Activated CD4-positive, alpha-beta T cell treated with anti-CD3 and anti-CD28 coated beads for 36 hours (primary cell): ENCODE results near the gene CDK5RAP2. TPM values are rescaled to one million over a fixed set of nuclear protein-coding genes. Genes with fewer than 3 reads are reported as not detected.

ENCODE experiments used
- ATAC-seq: fragments of 200-7000 bp; cut with Tn5 transposase; one replicate; pipeline ENCODE4 v1.10.0; 2021; ENCODE audit warnings: mild to moderate bottlenecking, moderate library complexity
- CTCF ChIA-PET: fragments of 350-600 bp; sonication (Branson Sonifier 250); formaldehyde crosslinking; loops from one replicate; lab custom pipeline; 2021; ENCODE audit warnings: antibody characterized with exemption; lab: Charles Lee
- POLR2A ChIA-PET: fragments of 350-600 bp; sonication (Branson Sonifier 250); formaldehyde crosslinking; loops from one replicate; lab custom pipeline; 2021; ENCODE audit warnings: antibody characterized with exemption, inconsistent platforms; lab: Charles Lee
- DNase-seq: peaks from one replicate; pipeline ENCODE4 v3.0.0-alpha.2; 2020
- H3K27ac Mint-ChIP-seq: one replicate; pipeline ENCODE4 v1.8.0; 2021; ENCODE audit warnings: mixed read lengths
- H3K27me3 Mint-ChIP-seq: one replicate; pipeline ENCODE4 v1.8.0; 2021; ENCODE audit warnings: mixed read lengths
- H3K36me3 Mint-ChIP-seq: one replicate; pipeline ENCODE4 v1.8.0; 2021; ENCODE audit warnings: low read depth, mixed read lengths
- H3K4me1 Mint-ChIP-seq: one replicate; pipeline ENCODE4 v1.8.0; 2021; ENCODE audit warnings: mixed read lengths
- H3K4me3 Mint-ChIP-seq: one replicate; pipeline ENCODE4 v1.8.0; 2021; ENCODE audit warnings: mild to moderate bottlenecking, moderate library complexity, mixed read lengths
- H3K9me3 Mint-ChIP-seq: one replicate; pipeline ENCODE4 v1.8.0; 2021; ENCODE audit warnings: low read depth, mixed read lengths
- intact Hi-C, 2 experiments: fragments of 100-400 bp; cut with DNase I in 1 of 2; cut with micrococcal nuclease in 1 of 2; formaldehyde crosslinking; loops; one replicate each; pipeline versions ENCODE4 v1.14.2 to v1.15.1; 2022 to 2024; cut with DNase I, micrococcal nuclease
- total RNA-seq, 2 experiments: library from RNA; stranded (reverse); gene quantifications; one replicate each; pipeline ENCODE4 v1.2.3, GENCODE V29; 2021

The CDK5RAP2 gene
- total RNA-seq, 2 experiments from 2014 or later: 68.8 to 85.8 TPM

DNA sequence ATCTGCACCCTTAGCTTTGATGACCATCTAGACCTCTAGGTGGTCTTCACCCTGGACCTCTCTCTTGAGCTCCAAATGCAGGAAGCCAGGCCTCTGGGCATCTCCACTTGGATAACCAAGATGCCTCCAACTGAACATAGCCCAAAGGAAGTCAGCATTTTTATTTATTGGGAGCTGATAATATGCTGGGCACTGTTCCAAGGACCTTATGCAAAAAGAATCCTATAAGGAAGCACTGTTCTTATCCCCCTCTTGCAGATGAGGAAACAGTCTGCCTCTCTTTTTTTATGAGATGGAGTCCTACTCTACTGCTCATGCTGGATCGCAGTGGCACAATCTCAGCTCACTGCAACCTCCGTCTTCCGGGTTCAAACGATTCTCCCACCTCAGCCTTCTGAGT is 219.9 kb downstream of the CDK5RAP2 start:
- Mint-ChIP-seq H3K27me3 (no peaks in the 10 kb centered on the region), H3K27ac (no peak overlapping the region), H3K4me3 (no peak overlapping the region), H3K36me3 (no peaks in the 10 kb centered on the region), H3K4me1 (no peaks in the 10 kb centered on the region), H3K9me3 (peaks cover 4% of the 10 kb centered on the region)
- CTCF ChIA-PET: no interaction called here
- no peak for DNase-seq
- POLR2A ChIA-PET: no interaction called here
- intact Hi-C loops: no loop called here
- no peak for ATAC-seq

DNA sequence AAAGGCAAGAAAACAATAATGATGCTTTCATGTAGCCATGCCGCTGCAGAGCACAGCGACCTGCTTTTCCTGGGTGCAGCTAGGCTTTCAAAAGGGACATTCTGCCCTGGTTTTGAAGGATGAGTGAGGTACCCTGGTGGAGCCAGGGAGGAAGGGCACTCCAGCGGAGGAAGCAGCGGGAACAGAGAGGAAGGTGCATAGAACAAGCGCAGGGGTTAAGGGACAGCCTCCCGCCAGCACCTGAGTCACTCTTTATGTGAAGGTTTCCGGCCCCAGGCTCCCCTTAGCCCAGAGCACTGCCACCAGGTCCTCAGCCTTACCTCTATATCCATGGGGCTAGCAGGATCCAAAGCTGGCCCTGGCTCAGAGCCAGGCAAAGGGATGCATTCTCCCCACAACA is 221.1 kb downstream of the CDK5RAP2 start:
- CTCF ChIA-PET: no interaction called here

DNA sequence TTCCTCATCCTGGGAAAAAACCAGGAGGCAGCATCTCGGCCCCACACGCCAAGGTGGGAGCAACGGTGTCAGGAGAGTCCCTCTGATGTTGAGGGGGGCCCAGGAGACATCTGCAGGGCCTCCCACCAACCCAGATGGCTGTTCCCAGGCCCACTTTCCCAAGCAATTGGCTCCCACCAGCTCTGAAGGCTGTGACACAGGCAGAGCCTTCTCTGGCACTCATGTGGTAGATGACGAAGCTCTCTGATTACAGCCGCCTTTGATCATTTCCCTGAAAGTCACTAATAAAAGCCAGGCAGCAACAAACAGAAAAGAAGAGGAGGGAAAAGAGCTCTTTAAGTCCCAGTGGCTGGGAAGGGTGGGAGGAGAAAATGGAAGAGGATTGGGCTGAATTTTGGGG is 226.5 kb downstream of the CDK5RAP2 start:
- Mint-ChIP-seq H3K27ac (no peak overlapping the region), H3K27me3 (no peaks in the 10 kb centered on the region), H3K4me1 (no peaks in the 10 kb centered on the region), H3K4me3 (no peak overlapping the region), H3K36me3 (no peaks in the 10 kb centered on the region), H3K9me3 (peaks cover 4% of the 10 kb centered on the region)
- ATAC-seq: no peak
- intact Hi-C loops: no loop called here
- ChIA-PET CTCF (interaction anchor here (0.8 to 1.2 kb wide), 2 partner anchors 437 to 798 kb away, joined by 3 read pairs; no protein-coding TSS in a partner anchor), POLR2A (no interaction called here)
- no peak for DNase-seq

More for the DNA sequence above, 221.1 kb downstream of the CDK5RAP2 start:
- H3K27me3 Mint-ChIP-seq: no peaks in the 10 kb centered on the region
- no peak overlapping the region for H3K4me3 Mint-ChIP-seq
- H3K4me1 Mint-ChIP-seq: no peaks in the 10 kb centered on the region
- POLR2A ChIA-PET: no interaction called here
- no peaks in the 10 kb centered on the region for H3K36me3 Mint-ChIP-seq
- intact Hi-C loops: no loop called here
- DNase-seq (no peak), ATAC-seq (no peak)
- peaks cover 4% of the 10 kb centered on the region for H3K9me3 Mint-ChIP-seq
- no peak overlapping the region for H3K27ac Mint-ChIP-seq

DNA sequence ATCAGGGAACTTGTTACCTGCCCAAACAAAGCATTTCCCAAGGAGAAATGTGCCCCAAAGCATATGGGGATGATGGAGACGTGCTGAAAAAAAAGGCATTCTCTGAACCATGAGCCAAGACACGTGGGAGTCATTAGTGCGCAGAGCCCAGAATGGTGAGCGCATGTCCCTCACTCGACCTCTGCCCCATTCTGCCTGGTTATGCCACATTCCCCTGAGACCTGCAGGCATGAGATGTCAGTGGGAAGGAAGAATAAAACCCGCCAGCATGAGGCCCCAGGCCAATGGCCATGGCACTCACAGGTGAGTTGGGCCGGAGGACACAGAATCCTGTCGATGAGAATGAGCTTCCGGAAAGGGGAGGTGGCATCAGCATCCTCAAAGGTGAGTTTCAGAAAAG is 228.9 kb downstream of the CDK5RAP2 start:
- no peaks in the 10 kb centered on the region for H3K36me3 Mint-ChIP-seq
- H3K4me3 Mint-ChIP-seq: no peak overlapping the region
- intact Hi-C loops: no loop called here
- H3K27ac Mint-ChIP-seq: no peak overlapping the region
- ATAC-seq: no peak
- ChIA-PET POLR2A (no interaction called here), CTCF (no interaction called here)
- no peaks in the 10 kb centered on the region for H3K9me3 Mint-ChIP-seq
- H3K27me3 Mint-ChIP-seq: no peaks in the 10 kb centered on the region
- no peak for DNase-seq
- no peaks in the 10 kb centered on the region for H3K4me1 Mint-ChIP-seq

DNA sequence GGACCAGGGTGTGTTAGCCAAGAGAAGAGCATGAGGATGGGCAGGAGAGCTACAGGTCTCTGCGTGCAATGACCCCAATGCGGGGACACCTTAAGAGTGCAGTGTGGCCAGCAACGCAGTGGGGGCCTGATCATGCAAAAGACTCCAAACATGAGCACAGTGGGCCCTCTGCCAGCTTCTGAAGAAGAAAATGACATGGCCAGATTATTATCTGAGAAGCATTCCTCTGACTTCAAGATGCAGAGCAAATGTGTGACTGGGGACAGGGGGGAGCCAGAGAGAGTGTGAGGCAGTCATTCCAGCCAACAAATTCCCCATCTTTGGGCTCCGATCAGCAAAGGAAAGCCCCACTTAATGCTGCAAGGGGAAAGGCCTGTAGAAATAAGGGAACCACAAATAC is 229.4 kb downstream of the CDK5RAP2 start:
- Mint-ChIP-seq H3K4me1 (no peaks in the 10 kb centered on the region), H3K27ac (no peak overlapping the region), H3K36me3 (no peaks in the 10 kb centered on the region), H3K27me3 (no peaks in the 10 kb centered on the region), H3K9me3 (no peaks in the 10 kb centered on the region), H3K4me3 (no peak overlapping the region)
- no peak for DNase-seq
- no peak for ATAC-seq
- ChIA-PET POLR2A (no interaction called here), CTCF (no interaction called here)
- intact Hi-C loops: no loop called here

DNA sequence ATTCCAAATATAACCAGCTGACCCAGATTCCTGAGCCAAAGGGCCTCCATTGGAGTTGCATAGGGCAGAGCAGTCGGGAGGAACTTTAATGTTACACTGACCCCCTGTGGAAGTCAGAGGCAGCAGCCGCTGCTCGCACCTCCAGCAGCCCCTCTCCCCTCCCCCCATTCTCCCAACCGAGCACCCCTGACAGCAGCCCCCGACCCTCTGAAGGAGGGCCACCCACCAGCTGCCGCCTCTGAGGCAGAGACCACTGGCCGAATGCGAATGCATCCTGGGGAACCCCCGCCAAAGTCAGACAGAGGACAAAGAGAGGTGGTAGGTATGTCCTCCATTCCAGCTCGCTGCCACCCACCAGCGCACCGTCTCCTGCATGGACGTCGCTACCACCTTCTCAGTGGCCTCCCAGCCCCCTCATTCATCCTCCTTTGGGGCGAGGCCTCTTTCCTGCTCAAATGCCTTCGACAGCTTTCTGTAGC is 231.0 kb downstream of the CDK5RAP2 start:
- intact Hi-C loops: loop anchor here (1.0 to 10.0 kb wide), 4 partner anchors 388 to 974 kb away; no protein-coding TSS in a partner anchor
- ChIA-PET POLR2A (no interaction called here), CTCF (no interaction called here)
- ATAC-seq: peak; percentile 36
- Mint-ChIP-seq H3K27ac (no peak overlapping the region), H3K27me3 (no peaks in the 10 kb centered on the region), H3K36me3 (no peaks in the 10 kb centered on the region), H3K9me3 (no peaks in the 10 kb centered on the region), H3K4me3 (no peak overlapping the region), H3K4me1 (peaks cover 3% of the 10 kb centered on the region)
- DNase-seq: peak; percentile 51

DNA sequence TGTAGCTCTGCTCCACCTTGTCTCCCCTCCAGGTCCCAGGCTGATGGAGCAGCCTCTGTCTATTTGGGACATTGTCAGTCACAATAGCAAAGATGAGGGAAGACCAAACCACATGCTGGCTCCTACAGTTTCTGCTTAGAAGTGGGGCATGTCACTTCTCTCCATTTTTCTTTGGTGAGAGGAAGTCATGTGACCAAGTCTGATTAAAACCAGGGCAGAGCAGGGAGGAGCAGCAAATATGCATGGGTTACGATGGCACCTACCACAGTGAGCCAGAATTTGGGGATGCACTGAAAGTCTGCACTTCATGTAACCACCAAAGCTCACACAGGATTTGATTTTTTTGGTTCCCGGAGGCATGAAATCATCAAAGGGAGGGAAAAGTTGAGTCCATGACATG is 234.6 kb downstream of the CDK5RAP2 start:
- peak; percentile 63 for ATAC-seq
- no peak overlapping the region for H3K4me3 Mint-ChIP-seq
- no peaks in the 10 kb centered on the region for H3K9me3 Mint-ChIP-seq
- intact Hi-C loops: loop anchor here (5.0 to 10.0 kb wide), 2 partner anchors 788 to 971 kb away; no protein-coding TSS in a partner anchor
- CTCF ChIA-PET: no interaction called here
- POLR2A ChIA-PET: no interaction called here
- H3K27me3 Mint-ChIP-seq: peaks cover 2% of the 10 kb centered on the region
- no peak overlapping the region for H3K27ac Mint-ChIP-seq
- H3K36me3 Mint-ChIP-seq: no peaks in the 10 kb centered on the region
- H3K4me1 Mint-ChIP-seq: peaks cover 3% of the 10 kb centered on the region
- no peak for DNase-seq

DNA sequence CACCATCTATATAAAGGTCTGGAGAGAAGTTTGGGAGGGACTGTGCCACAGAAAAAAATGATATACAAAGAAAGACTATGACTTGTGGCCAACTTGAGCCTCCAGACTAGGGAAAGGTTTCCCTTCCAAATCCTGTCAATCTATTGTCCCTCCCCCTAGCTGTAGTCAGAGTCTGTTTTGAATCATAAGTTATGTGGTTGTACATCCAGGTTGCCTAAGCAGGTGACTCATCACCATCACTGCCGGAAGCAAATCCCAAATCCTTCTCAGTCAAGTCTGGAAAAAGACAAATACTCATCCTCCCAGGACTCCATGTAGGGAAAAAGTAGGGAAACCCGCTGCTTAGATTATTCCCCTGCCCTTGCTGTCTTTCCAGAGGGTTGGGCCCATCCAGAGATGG is 235.7 kb downstream of the CDK5RAP2 start:
- Mint-ChIP-seq H3K9me3 (no peaks in the 10 kb centered on the region), H3K36me3 (no peaks in the 10 kb centered on the region), H3K27ac (no peak overlapping the region), H3K4me1 (peaks cover 3% of the 10 kb centered on the region), H3K4me3 (no peak overlapping the region), H3K27me3 (peaks cover 2% of the 10 kb centered on the region)
- DNase-seq (no peak), ATAC-seq (no peak)
- intact Hi-C loops: loop anchor here in 1 of 2 experiments (10.0 kb wide), 1 partner anchor 969 kb away; no protein-coding TSS in a partner anchor
- POLR2A ChIA-PET: no interaction called here
- CTCF ChIA-PET: no interaction called here

DNA sequence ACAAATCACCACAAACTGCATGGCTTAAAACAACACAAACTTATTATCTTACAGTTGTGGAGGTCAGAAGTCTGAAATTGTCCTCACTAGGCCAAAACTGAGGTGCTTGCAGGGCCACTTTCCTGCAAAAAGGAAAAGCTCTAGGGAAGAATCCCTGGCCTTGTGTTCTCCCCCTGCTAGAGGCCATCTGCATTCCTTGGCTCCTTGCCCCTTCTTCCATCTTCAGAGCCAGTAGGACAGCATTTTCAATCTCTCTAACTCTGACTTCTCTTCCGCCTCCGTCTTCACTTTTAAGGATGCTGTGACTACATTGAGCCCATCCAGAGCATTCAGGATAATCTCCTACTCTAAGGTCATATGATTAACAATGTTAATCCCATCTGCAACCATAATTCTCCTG is 236.6 kb downstream of the CDK5RAP2 start:
- Mint-ChIP-seq H3K36me3 (no peaks in the 10 kb centered on the region), H3K9me3 (no peaks in the 10 kb centered on the region), H3K27ac (no peak overlapping the region), H3K27me3 (peaks cover 2% of the 10 kb centered on the region), H3K4me1 (peaks cover 3% of the 10 kb centered on the region), H3K4me3 (no peak overlapping the region)
- ATAC-seq (no peak), DNase-seq (no peak)
- ChIA-PET POLR2A (no interaction called here), CTCF (no interaction called here)
- intact Hi-C loops: loop anchor here in 1 of 2 experiments (10.0 kb wide), 1 partner anchor 969 kb away; no protein-coding TSS in a partner anchor

Other genes starting within 250 kb of the CDK5RAP2 start
- gene MEGF9, start 134.3 kb upstream of the CDK5RAP2 start, total RNA-seq: 1 to 10 TPM; 3.3 to 3.6 TPM
- 10 to 100 TPM; 53.0 to 68.1 TPM for gene FBXW2, start 213.2 kb upstream of the CDK5RAP2 start, total RNA-seq